Adrenal gland (tissue), 5 donors: ENCODE measurements around the gene TMEM169.

Experiments used
- POLR2A ChIP-seq, 2 donors: fragments of 450-650 bp; IDR thresholded peaks; one replicate each; pipeline ENCODE4 v1.6.1; 2017; ENCODE audit warnings: antibody characterized with exemption in 2 of 2, mild to moderate bottlenecking in 2 of 2, moderate library complexity in 1 of 2
- TF ChIP-seq, protein P1 (sequence below), 6 experiments: fragments of 450-650 bp in 4 of 6; fragments of 200-600 bp in 2 of 6; sonication (generic) in 1 of 6; IDR thresholded peaks; 1 replicate in 5 of 6; 2 replicates in 1 of 6; pipeline versions ENCODE4 v1.5.1 to v1.8.0; 2016 to 2021; ENCODE audit warnings: antibody characterized with exemption in 6 of 6, mild to moderate bottlenecking in 2 of 6, moderate library complexity in 1 of 6
- donor health status: DM: no; HTN: no; CAD: no.

GRCh38 chr2:216041438-216041837 is 40.3 kb upstream of the TMEM169 start:
- TF ChIP-seq, protein P1, sequence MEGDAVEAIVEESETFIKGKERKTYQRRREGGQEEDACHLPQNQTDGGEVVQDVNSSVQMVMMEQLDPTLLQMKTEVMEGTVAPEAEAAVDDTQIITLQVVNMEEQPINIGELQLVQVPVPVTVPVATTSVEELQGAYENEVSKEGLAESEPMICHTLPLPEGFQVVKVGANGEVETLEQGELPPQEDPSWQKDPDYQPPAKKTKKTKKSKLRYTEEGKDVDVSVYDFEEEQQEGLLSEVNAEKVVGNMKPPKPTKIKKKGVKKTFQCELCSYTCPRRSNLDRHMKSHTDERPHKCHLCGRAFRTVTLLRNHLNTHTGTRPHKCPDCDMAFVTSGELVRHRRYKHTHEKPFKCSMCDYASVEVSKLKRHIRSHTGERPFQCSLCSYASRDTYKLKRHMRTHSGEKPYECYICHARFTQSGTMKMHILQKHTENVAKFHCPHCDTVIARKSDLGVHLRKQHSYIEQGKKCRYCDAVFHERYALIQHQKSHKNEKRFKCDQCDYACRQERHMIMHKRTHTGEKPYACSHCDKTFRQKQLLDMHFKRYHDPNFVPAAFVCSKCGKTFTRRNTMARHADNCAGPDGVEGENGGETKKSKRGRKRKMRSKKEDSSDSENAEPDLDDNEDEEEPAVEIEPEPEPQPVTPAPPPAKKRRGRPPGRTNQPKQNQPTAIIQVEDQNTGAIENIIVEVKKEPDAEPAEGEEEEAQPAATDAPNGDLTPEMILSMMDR (IDR thresholded peaks at IDR 0.05), result no peak
- no peak for TF ChIP-seq POLR2A (IDR thresholded peaks at IDR 0.05)
